ENCODE measurements around the gene DAP.

The DAP gene

GRCh38 chr5:10760096-10760920 lies 726 bp downstream of the DAP start:
- DNase-seq: peak; percentile 29

- no peak for DNase-seq
Observed at GRCh38 chr5:10759111-10759510, 1.9 kb downstream of the DAP start.

DNA sequence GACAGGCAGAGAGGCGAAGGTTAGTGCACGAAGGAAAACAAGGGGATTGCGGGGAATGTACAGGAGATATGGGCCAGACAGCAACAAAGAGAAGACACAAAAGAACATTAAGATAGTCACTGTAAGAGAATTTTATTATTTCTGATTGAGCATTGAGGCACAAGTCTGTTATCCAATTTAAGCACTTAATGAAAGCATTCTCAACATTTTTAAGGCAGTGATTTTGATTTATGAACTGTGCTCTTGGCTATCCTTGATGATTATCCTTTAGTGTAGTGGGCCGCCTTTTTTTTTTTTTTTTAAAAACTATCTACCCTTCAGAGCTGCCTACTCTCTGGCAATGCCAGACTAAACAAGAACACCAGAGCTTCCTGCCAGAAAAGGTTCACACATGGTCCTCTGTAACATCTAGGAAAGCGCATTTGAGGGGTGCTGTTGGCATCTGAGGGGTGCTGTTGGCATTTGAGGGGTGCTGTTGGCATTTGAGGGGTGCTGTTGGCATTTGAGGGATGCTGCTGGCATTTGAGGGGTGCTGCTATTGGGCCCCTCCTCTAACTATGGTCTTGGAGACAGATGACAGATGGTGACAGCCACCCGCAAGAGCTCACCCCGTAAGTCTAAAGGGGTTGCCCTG lies 3.0 kb downstream of the DAP start:
- no peak for DNase-seq

DNA sequence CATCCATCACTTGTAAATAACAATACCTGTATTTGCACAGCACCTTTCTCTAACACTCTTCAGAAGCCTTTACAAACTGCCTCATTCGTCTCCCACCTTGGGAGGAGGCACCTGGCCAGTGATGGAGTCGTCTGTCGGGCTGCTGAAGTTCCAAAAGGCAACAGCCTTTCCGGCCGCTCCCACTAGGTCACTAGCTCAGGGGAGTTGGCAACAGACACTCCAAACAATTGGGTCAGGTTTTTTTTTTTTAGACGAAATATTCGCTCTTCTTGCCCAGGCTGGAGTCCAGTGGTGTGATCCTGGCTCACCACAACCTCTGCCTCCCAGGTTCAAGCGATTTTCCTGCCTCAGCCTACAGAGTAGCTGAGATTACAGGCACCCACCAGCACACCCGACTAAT lies 4.0 kb downstream of the DAP start:
- no peak for DNase-seq

DNA sequence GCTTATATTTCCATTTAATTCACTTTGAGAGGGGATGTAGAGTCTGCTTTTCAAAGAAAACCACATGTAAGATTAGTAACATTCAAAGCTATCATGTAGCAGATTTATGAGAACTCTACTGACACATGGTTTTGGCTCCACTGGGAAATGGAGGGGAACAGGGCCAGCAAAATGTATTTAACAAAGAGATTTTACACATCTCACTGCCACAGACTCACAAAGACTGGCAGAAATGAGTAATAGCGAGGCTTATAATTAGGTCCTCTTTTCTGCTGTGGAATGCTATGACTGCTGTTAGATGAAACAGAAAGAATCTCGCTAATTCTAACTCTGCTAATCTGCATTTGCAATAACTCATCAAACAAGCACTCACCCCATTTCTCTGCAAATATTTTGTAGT lies 4.5 kb downstream of the DAP start:
- peak; percentile 28 for DNase-seq

DNA sequence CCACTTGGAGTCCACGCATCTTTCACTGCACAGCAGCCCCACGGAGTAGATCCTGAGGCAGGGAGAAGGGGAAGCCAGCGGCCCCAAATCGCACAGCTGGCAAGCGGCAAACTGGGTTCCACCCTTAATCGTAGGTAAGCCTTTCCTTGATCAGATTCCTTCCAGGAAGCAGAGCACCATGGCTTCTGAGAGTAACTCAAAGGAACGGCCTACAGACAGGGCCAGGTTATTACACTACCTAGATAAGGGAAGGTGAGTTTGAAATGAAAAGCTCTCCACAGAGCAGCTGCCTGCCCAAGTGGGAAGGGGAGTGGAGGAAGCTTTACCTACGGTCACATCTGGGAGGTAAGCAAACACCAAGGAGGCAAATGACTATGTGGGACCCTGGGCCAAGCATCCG lies 7.9 kb downstream of the DAP start:
- DNase-seq: no peak

DNA sequence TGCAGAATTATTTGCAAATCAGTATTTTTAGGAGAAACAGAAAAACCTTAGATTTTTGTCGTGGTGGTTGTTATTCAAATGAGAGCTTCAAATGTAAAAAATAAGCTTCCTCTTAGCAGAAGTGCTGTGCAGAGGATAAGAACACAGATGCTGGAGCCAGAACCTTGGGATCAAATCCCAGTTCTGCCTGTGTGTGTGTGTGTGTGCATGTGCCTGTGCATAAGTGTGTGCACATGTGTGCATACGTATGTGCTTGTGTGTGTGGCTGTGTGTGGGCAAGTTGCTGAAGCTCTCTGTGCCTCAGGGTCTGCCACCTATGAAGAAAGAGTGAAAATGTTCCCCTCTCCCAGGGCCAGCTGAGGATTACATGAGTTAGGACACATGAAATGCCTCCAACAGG lies 8.6 kb downstream of the DAP start:
- no peak for DNase-seq

GRCh38 chr5:10750909-10751308 lies 10.1 kb downstream of the DAP start:
- DNase-seq: no peak

GRCh38 chr5:10747678-10748622 lies 13.1 kb downstream of the DAP start:
- DNase-seq: no peak

- no peak for DNase-seq
Observed at GRCh38 chr5:10746711-10747110, 14.3 kb downstream of the DAP start.

DNA sequence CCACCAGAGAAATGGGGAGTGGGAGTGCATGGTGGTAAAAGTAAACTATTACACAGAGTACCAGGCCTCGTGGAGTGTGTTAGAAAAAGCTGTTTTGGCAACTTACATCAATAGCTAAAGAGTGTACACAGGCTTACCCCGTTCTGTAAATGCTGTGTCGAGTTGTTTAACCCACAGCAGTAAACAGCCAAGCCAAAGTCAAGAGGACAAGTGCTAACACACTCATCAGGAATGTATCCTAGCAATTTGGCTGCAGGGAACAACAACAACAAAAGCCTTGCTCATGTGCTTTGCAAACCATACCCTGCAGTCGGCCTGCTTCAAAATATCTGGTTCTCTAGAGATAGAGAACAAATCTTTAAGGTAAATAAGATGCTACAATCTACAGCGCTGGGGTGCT lies 15.9 kb downstream of the DAP start:
- DNase-seq: no peak

DNA sequence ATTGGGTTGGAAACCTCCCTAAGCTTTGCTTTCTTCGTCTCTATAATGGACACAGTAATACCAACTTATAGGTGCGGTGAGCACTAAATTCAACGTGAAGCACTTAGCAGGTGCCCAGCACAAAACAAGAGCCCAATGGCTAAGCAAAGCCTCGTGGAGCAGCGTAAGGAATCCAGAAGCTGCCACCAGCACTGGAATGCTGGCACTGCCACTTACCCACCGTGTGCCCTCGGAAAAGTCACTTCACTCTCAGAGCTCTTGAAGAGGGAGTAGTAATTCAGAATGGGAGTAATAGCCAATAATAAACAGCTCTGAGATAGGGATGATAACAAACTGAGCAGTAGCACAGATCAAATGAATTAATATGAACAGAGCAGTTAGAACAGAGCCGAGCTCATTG lies 16.4 kb downstream of the DAP start:
- DNase-seq: no peak

- DNase-seq: no peak
Observed at GRCh38 chr5:10743951-10744350, 17.1 kb downstream of the DAP start.

DNA sequence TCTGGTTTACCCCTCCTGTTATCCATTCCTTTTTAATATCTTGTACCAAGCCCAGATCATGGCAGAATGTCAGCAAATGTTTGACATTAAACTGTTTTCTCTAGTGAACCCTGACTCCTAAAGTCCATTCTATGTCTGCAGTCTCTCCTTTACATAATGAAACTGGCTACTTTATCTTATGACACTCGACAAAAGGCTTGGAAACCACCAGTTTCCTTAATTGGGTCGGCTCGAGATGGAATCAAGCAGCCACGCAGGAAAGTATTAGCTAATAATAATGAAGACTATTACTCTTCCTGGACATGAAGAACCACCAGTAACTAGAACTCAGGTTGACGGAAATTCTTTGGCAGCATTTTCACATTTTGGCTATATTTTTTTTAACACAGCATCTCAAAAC lies 17.5 kb downstream of the DAP start:
- no peak for DNase-seq

DNA sequence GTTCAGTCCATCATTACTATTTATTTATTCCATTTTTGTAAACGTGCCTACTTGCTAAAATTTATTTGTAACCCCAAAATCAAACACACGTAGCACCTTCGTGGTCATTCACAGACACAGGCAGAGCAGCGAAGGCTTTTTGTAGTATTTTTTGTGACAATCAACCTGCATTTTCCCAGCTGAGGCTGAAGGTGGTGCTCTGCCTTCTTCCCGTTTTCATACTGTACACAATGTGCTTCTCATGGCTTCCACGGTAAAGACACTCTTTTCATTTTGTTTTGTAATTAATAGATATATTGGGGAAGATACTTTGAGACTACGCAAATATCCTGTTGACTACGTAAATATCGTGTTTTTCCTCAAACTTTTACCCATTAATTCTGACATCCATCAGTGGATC lies 19.4 kb downstream of the DAP start:
- DNase-seq: no peak

DNA sequence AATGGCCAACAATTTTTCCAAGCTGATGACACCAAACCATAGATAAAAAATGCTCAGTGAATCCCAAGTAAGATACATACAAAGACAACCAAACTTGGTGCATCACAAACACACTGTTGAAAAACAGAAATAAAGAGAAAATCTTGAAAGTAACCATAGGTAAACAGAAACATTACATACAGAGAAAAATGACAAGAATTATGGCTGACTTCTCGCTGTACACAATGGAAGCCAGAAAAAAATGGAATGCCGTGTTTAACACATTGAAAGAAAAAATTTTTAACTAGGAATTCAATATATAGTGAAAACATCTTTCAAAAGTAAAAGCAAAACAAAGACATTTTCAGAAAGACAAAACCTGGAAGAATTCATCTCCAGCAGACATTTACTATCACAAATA lies 20.6 kb downstream of the DAP start:
- no peak for DNase-seq

GRCh38 chr5:10737880-10738279 lies 23.2 kb downstream of the DAP start:
- no peak for DNase-seq

DNA sequence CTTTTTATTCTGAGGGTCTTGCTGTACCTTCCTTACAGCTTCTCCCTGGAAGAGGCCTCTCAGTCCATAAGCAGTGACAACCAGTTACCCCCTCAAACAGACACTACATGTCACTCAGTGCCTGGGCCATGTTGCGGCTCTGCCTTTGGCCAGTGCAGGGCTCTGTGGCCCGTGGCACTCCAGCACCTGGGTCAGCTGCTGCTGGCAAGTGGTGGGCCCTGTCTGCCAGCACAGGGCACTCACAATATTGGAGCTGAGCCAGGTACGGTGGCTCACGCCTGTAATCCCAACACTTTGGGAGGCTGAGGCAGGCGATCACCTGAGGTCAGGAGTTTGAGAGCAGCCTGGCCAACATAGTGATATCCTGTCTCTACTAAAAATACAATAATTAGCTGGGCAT lies 24.2 kb downstream of the DAP start:
- no peak for DNase-seq

- no peak for DNase-seq
Observed at GRCh38 chr5:10736354-10736753, 24.7 kb downstream of the DAP start.

- no peak for DNase-seq
Observed at GRCh38 chr5:10735569-10736276, 25.3 kb downstream of the DAP start.

- DNase-seq: no peak
Observed at GRCh38 chr5:10734832-10735523, 26.1 kb downstream of the DAP start.

GRCh38 chr5:10734037-10734709 lies 26.9 kb downstream of the DAP start:
- DNase-seq: no peak
